H1 (cell line): ENCODE results near the gene DECR2. TPM values are rescaled to one million over a fixed set of nuclear protein-coding genes. Genes with fewer than 3 reads are reported as not detected.

Experiments used
- HDAC2 ChIP-seq, 2 experiments: fragments of 300-600 bp in 1 of 2; sonication (generic) in 1 of 2; IDR thresholded peaks; 2 replicates each; pipeline ENCODE4 v1.6.1; 2011 to 2012; ENCODE audit warnings: low read depth in 2 of 2, low read length in 2 of 2, mild to moderate bottlenecking in 2 of 2, moderate library complexity in 2 of 2, borderline replicate concordance in 1 of 2, inconsistent platforms in 1 of 2
- KDM1A ChIP-seq: fragments of 200-600, 300-600 bp; sonication (generic); IDR thresholded peaks from 2 replicates; pipeline ENCODE4 v1.7.1; 2016; ENCODE audit warnings: mild to moderate bottlenecking, low read length, borderline replicate concordance
- KDM5A ChIP-seq: fragments of 200-600 bp; IDR thresholded peaks from 2 replicates; pipeline ENCODE4 v1.7.1; 2012; ENCODE audit warnings: mild to moderate bottlenecking, low read length, inconsistent platforms, mixed read lengths
- polyA plus RNA-seq, 7 experiments: library from polyadenylated mRNA; depleted of rRNA in 3 of 7; stranded (reverse) in 5 of 7; unstranded in 2 of 7; fragments of >200 nt in 5 of 7; fragments of 200-250 nt in 2 of 7; gene quantifications; 1 replicate in 5 of 7; 2 replicates in 1 of 7; 4 replicates in 1 of 7; pipeline versions ENCODE4 v1.2.1 to v1.2.3, GENCODE V29; 2011 to 2013; ENCODE audit warnings: missing spikeins in 2 of 7, mixed read lengths in 2 of 7
- total RNA-seq: library from RNA; stranded (reverse); fragmentation: NEBNext Ultra II Directional; extraction: Animal tissue kit (Norgen Biotek cat#: 25700); gene quantifications from 2 replicates; pipeline ENCODE4 v1.2.1, GENCODE V29; 2021

Gene DECR2
- total and polyA plus RNA-seq, 2 of the 8 experiments (the other 6 are each of a cell fraction or from before 2014, with no cell fraction given) = 28.2 to 39.9 TPM

- no peak for TF ChIP-seq KDM1A
- TF ChIP-seq KDM5A = no peak
- TF ChIP-seq HDAC2 (IDR thresholded peaks at IDR 0.05; ENCODE audit: borderline replicate concordance in 1 of 2, low read depth in 2 of 2, low read length in 2 of 2) = no peak
These were observed 56.2 kb downstream of the DECR2 start (continued) for GRCh38 chr16:457732-458400.
